OCI-LY1 (cell line): Measurements from ENCODE around the gene PYURF.
A peak's percentile ranks its signal among the peaks of the same experiment; 100 is the strongest.
"Not testable (repeated sequence)": the region's sequence is repeated elsewhere in the genome, so short reads cannot be mapped to it uniquely, and the experiment has no call there.

ENCODE experiments used
- H2AFZ ChIP-seq: fragments of 200-600 bp; sonication (generic), shearing (Covaris generic); 2 replicates; pipeline ENCODE4 v1.6.0; 2014; ENCODE audit warnings: antibody characterized with exemption, mild to moderate bottlenecking, low read length
- H3F3A ChIP-seq: fragments of 200-600 bp; sonication (generic), shearing (Covaris generic); 2 replicates; pipeline ENCODE4 v1.6.0; 2014; ENCODE audit warnings: mild to moderate bottlenecking, antibody characterized with exemption, low read length, moderate library complexity; ENCODE audit not compliant: insufficient read depth
- H3K27ac ChIP-seq: fragments of 200-600 bp; sonication (generic); 2 replicates; pipeline ENCODE4 v1.5.1; 2014; ENCODE audit warnings: low read length, mixed run types, mild to moderate bottlenecking, low read depth; ENCODE audit not compliant: poor library complexity, severe bottlenecking
- H3K27me3 ChIP-seq: fragments of 200-600 bp; sonication (generic); 2 replicates; pipeline ENCODE4 v1.6.0; 2014; ENCODE audit warnings: antibody characterized with exemption, mild to moderate bottlenecking, low read length, moderate library complexity; ENCODE audit not compliant: insufficient read depth
- H3K36me3 ChIP-seq: fragments of 200-600 bp; sonication (generic); 2 replicates; pipeline ENCODE4 v1.6.1; 2014; ENCODE audit warnings: mild to moderate bottlenecking, antibody characterized with exemption, low read length, moderate library complexity, mixed read lengths; ENCODE audit not compliant: insufficient read depth
- H3K4me1 ChIP-seq: fragments of 200-600 bp; sonication (generic); 2 replicates; pipeline ENCODE4 v1.5.1; 2014; ENCODE audit warnings: mild to moderate bottlenecking, low read length, moderate library complexity; ENCODE audit not compliant: insufficient read depth, severe bottlenecking
- H3K4me2 ChIP-seq: fragments of 200-600 bp; sonication (generic), shearing (Covaris generic); 2 replicates; pipeline ENCODE4 v1.6.1; 2014; ENCODE audit warnings: low read length
- H3K4me3 ChIP-seq: fragments of 200-600 bp; sonication (generic); 2 replicates; pipeline ENCODE4 v1.5.1; 2014; ENCODE audit warnings: low read length, low read depth, mild to moderate bottlenecking, mixed read lengths; ENCODE audit not compliant: poor library complexity, severe bottlenecking
- H3K79me2 ChIP-seq: fragments of 200-600 bp; shearing (Covaris generic); 2 replicates; pipeline ENCODE4 v1.6.1; 2016; ENCODE audit warnings: mixed run types, low read length, mixed read lengths; ENCODE audit not compliant: insufficient read depth
- H3K9ac ChIP-seq: fragments of 200-600 bp; sonication (generic), shearing (Covaris generic); 2 replicates; pipeline ENCODE4 v1.6.1; 2014; ENCODE audit warnings: mild to moderate bottlenecking, low read length, mixed read lengths
- H3K9me2 ChIP-seq: fragments of 200-600 bp; sonication (generic), shearing (Covaris generic); 2 replicates; pipeline ENCODE4 v1.6.1; 2014; ENCODE audit warnings: low read depth, mild to moderate bottlenecking, low read length, mixed read lengths
- H3K9me3 ChIP-seq: fragments of 200-600 bp; shearing (Covaris generic); 2 replicates; pipeline ENCODE4 v1.6.1; 2014; ENCODE audit warnings: low read length, mixed read lengths
- H4K20me1 ChIP-seq: fragments of 200-600 bp; sonication (generic), shearing (Covaris generic); 2 replicates; pipeline ENCODE4 v1.6.0; 2016; ENCODE audit warnings: mild to moderate bottlenecking, low read length; ENCODE audit not compliant: insufficient read depth
- CTCF ChIP-seq: fragments of 200-600 bp; sonication (generic), shearing (Covaris generic); IDR thresholded peaks from 2 replicates; pipeline ENCODE4 v1.5.1; 2017; ENCODE audit warnings: mild to moderate bottlenecking, antibody characterized with exemption, low read length, moderate library complexity, mixed read lengths
- EZH2 ChIP-seq: fragments of 200-600 bp; sonication (generic), shearing (Covaris generic); IDR thresholded peaks from 2 replicates; pipeline ENCODE4 v1.8.0; 2017; ENCODE audit warnings: borderline replicate concordance, mixed run types, mild to moderate bottlenecking, antibody characterized with exemption, low read length, moderate library complexity, mixed read lengths

The PYURF gene

GRCh38 chr4:88549815-88550214, 26.2 kb upstream of the PYURF start:
- Histone ChIP-seq H3K9me2 (no peaks in the 10 kb centered on the region), H2AFZ (no peak overlapping the region), H3K4me2 (no peak overlapping the region), H3K9me3 (no peaks in the 10 kb centered on the region), H3F3A (no peaks in the 10 kb centered on the region), H4K20me1 (no peaks in the 10 kb centered on the region), H3K36me3 (no peaks in the 10 kb centered on the region), H3K4me1 (no peaks in the 10 kb centered on the region), H3K9ac (no peak overlapping the region), H3K79me2 (no peaks in the 10 kb centered on the region), H3K27ac (no peak overlapping the region), H3K4me3 (no peak overlapping the region), H3K27me3 (no peaks in the 10 kb centered on the region)
- TF ChIP-seq EZH2 = no peak
- no peak for TF ChIP-seq CTCF

- not testable (repeated sequence) for H3K4me2 ChIP-seq, H3K27me3 ChIP-seq, H3K9me2 ChIP-seq, H3K27ac ChIP-seq, H3K4me1 ChIP-seq, H4K20me1 ChIP-seq, H3K9ac ChIP-seq, H2AFZ ChIP-seq, H3K9me3 ChIP-seq, H3K79me2 ChIP-seq, H3F3A ChIP-seq, H3K4me3 ChIP-seq, H3K36me3 ChIP-seq
- peak; percentile 50 for TF ChIP-seq CTCF
Observed at GRCh38 chr4:88539322-88540068, 15.9 kb upstream of the PYURF start.

- no peak overlapping the region for H3K4me3 ChIP-seq
- no peaks in the 10 kb centered on the region for H3K36me3 ChIP-seq
- no peaks in the 10 kb centered on the region for H4K20me1 ChIP-seq
- TF ChIP-seq CTCF (no peak), EZH2 (no peak)
- H3K4me1 ChIP-seq = no peaks in the 10 kb centered on the region
- no peaks in the 10 kb centered on the region for H3K27me3 ChIP-seq
- H2AFZ ChIP-seq = no peak overlapping the region
- H3F3A ChIP-seq = no peaks in the 10 kb centered on the region
- H3K4me2 ChIP-seq = no peak overlapping the region
- no peaks in the 10 kb centered on the region for H3K9me3 ChIP-seq
- H3K9ac ChIP-seq = no peak overlapping the region
- no peak overlapping the region for H3K27ac ChIP-seq
- H3K9me2 ChIP-seq = no peaks in the 10 kb centered on the region
- H3K79me2 ChIP-seq = no peaks in the 10 kb centered on the region
Observed at GRCh38 chr4:88537709-88538108, 14.1 kb upstream of the PYURF start.
